Measurements from ENCODE around the gene DTX4.

GRCh38 chr11:59198726-59199125 is 26.8 kb downstream of the DTX4 start:
- TF ChIP-seq, protein P1, sequence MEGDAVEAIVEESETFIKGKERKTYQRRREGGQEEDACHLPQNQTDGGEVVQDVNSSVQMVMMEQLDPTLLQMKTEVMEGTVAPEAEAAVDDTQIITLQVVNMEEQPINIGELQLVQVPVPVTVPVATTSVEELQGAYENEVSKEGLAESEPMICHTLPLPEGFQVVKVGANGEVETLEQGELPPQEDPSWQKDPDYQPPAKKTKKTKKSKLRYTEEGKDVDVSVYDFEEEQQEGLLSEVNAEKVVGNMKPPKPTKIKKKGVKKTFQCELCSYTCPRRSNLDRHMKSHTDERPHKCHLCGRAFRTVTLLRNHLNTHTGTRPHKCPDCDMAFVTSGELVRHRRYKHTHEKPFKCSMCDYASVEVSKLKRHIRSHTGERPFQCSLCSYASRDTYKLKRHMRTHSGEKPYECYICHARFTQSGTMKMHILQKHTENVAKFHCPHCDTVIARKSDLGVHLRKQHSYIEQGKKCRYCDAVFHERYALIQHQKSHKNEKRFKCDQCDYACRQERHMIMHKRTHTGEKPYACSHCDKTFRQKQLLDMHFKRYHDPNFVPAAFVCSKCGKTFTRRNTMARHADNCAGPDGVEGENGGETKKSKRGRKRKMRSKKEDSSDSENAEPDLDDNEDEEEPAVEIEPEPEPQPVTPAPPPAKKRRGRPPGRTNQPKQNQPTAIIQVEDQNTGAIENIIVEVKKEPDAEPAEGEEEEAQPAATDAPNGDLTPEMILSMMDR (IDR thresholded peaks at IDR 0.05): no peak
- TF ChIP-seq EP300 (IDR thresholded peaks at IDR 0.05): no peak

Data from upper lobe of left lung (tissue), 4 donors.